Stimulated activated CD8-positive, alpha-beta memory T cell treated with anti-CD3 and anti-CD28 coated beads, Interleukin-4, amount 100 ng/mL, for 48 hours (primary cell): ENCODE data around the gene TMEM165.

Experiments
- DNase-seq: peaks from one replicate; pipeline ENCODE4 v3.0.0-alpha.2; 2020

TMEM165 gene

GRCh38 chr4:55369968-55370367 lies 25.8 kb upstream of the TMEM165 start:
- no peak for DNase-seq

GRCh38 chr4:55372259-55372658 lies 23.5 kb upstream of the TMEM165 start:
- no peak for DNase-seq

GRCh38 chr4:55373461-55373860 lies 22.3 kb upstream of the TMEM165 start:
- DNase-seq: no peak

GRCh38 chr4:55376698-55377097 lies 19.1 kb upstream of the TMEM165 start:
- DNase-seq: no peak

GRCh38 chr4:55378617-55379467 lies 16.9 kb upstream of the TMEM165 start:
- no peak for DNase-seq

GRCh38 chr4:55380576-55380975 lies 15.2 kb upstream of the TMEM165 start:
- DNase-seq: no peak

- DNase-seq: no peak
Observed at GRCh38 chr4:55381502-55381901, 14.3 kb upstream of the TMEM165 start.

- no peak for DNase-seq
Observed at GRCh38 chr4:55382488-55383003, 13.2 kb upstream of the TMEM165 start.

- DNase-seq: no peak
Observed at GRCh38 chr4:55385201-55385649, 10.5 kb upstream of the TMEM165 start.

GRCh38 chr4:55386073-55386472 lies 9.7 kb upstream of the TMEM165 start:
- DNase-seq: no peak

- DNase-seq: no peak
Observed at GRCh38 chr4:55386840-55387239, 8.9 kb upstream of the TMEM165 start.

GRCh38 chr4:55393461-55394320 lies 2.1 kb upstream of the TMEM165 start:
- DNase-seq: no peak

GRCh38 chr4:55395218-55395528 lies 584 bp upstream of the TMEM165 start:
- DNase-seq: no peak

GRCh38 chr4:55396308-55397125 lies 760 bp downstream of the TMEM165 start:
- DNase-seq: peak; percentile 57

GRCh38 chr4:55397126-55397436 lies 1.3 kb downstream of the TMEM165 start:
- DNase-seq: no peak

- no peak for DNase-seq
Observed at GRCh38 chr4:55397520-55398321, 2.0 kb downstream of the TMEM165 start.

GRCh38 chr4:55398461-55398860 lies 2.7 kb downstream of the TMEM165 start:
- no peak for DNase-seq

- DNase-seq: no peak
Observed at GRCh38 chr4:55398966-55399365, 3.2 kb downstream of the TMEM165 start.

GRCh38 chr4:55399581-55399980 lies 3.8 kb downstream of the TMEM165 start:
- no peak for DNase-seq

- DNase-seq: no peak
Observed at GRCh38 chr4:55405073-55405472, 9.3 kb downstream of the TMEM165 start.

- no peak for DNase-seq
Observed at GRCh38 chr4:55406545-55406944, 10.8 kb downstream of the TMEM165 start.

GRCh38 chr4:55407119-55407518 lies 11.4 kb downstream of the TMEM165 start:
- no peak for DNase-seq
